ENCODE measurements around the gene ERLIN1.

Gene ERLIN1

DNA sequence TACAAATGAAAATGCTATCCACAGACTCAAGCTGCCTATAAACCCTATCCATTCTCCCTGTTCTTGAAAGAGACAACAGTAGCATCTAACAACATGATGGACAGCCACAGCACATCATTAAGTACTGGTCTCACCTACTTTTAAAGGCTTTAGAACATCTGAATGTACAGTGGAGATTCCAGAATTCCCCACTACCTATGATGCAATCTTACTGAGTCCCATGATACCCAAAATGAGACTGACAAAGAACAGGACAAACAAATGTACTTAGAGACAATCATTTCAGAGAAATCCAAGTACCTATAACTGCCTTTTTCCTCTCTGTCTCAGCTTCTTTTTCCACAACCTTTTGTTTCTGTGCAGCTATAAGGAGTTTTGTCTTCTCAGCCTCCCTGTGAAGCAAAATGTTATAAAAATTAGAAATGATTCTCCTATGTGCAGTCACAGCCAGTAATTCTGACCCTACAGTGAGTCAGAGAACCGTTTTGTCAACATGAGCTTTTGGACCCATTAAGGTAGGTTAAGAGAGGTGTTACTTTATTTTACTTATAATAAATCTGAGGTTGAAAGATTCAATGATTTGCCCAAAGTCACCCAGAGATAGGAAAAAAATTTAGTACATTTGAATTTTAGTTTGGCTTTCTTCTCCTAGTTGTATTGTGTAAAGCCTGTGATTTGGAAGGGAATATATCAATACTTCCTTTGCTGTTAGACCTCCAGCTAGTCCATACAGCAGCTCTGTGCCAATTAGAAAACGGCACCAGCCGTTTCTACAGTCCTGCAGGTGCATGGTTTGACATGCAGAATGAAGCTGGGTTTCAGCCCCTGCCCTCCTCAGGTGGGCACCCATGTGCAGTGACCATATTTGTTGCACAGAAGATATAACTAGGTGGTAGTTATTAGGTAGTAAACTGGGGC, 21.9 kb downstream of the ERLIN1 start:
- DNase-seq (ENCODE audit: extremely low spot score) = no peak
- ChIA-PET CTCF (interaction anchor here (0.7 to 1.5 kb wide), 4 partner anchors 8 to 118 kb away, joined by 3 to 7 read pairs (median 4); no protein-coding TSS in a partner anchor), POLR2A (no interaction called here)
- TF ChIP-seq, protein P1, sequence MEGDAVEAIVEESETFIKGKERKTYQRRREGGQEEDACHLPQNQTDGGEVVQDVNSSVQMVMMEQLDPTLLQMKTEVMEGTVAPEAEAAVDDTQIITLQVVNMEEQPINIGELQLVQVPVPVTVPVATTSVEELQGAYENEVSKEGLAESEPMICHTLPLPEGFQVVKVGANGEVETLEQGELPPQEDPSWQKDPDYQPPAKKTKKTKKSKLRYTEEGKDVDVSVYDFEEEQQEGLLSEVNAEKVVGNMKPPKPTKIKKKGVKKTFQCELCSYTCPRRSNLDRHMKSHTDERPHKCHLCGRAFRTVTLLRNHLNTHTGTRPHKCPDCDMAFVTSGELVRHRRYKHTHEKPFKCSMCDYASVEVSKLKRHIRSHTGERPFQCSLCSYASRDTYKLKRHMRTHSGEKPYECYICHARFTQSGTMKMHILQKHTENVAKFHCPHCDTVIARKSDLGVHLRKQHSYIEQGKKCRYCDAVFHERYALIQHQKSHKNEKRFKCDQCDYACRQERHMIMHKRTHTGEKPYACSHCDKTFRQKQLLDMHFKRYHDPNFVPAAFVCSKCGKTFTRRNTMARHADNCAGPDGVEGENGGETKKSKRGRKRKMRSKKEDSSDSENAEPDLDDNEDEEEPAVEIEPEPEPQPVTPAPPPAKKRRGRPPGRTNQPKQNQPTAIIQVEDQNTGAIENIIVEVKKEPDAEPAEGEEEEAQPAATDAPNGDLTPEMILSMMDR (IDR thresholded peaks at IDR 0.05; ENCODE audit: control extremely low read depth, extremely low read depth, low read depth, missing control alignments) = no peak

DNA sequence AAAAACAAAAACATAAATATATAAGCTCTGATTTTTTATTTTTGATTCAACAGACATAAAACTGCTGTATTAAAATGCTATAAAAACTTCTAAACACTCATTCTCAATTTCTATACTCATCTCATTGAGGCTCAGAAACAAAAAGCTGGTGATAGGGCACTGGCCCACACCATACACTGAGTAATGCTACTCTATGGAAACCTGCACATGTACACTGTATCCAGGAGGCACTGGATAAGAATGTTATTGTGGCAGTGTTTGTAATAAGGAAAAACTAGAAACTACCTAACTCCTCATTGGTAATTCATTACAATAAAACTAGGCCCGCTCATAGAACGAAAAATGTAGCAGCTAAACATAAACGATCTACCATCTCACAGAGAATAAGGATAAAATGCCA, 23.1 kb downstream of the ERLIN1 start:
- TF ChIP-seq, protein P1 (IDR thresholded peaks at IDR 0.05; ENCODE audit: control extremely low read depth, extremely low read depth, low read depth, missing control alignments) = no peak
- no peak for DNase-seq (ENCODE audit: extremely low spot score)
- ChIA-PET CTCF (interaction anchor here (0.7 to 1.1 kb wide), 2 partner anchors 12 to 13 kb away, joined by 3 read pairs; no protein-coding TSS in a partner anchor), POLR2A (no interaction called here)

DNA sequence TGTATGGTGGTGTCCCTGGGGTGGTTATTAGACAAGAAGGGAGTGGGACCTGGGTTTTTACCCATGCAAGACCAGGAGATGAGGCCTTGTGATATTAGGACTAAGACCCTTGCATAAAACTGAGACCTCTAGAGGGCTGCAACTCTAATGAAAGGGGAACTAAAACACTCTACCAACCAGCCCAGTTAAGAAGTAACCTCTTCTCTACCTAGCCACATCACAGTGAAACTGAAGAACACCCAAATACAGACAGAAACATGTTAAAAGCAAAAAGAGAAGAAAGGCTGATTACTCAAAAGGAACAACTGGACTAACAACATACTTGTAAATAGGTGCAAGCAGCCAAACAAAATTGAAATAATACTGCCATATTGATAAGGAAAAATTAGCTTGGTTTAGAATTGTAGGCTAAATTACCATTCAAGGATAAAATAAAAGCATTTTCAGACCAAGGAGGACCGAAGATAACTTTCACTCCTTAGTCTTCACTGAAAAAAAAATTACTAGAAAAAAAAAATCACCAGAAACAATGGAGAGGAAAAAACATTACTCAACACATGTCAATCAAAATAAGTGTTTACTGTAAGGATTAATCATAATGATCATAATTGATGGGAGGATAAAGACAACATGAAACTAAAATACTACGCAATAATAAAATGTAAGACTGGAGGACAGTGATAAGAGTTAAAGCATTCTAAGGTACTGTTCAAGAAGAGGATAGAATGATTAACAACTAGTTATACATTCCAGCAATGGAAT, 27.6 kb downstream of the ERLIN1 start:
- ChIA-PET POLR2A (no interaction called here), CTCF (interaction anchor here (1.2 to 1.4 kb wide), 3 partner anchors 13 to 313 kb away, joined by 3 to 5 read pairs (median 3); no protein-coding TSS in a partner anchor)
- TF ChIP-seq, protein P1 (IDR thresholded peaks at IDR 0.05; ENCODE audit: control extremely low read depth, extremely low read depth, low read depth, missing control alignments) = no peak
- DNase-seq (ENCODE audit: extremely low spot score) = peak; percentile 66

DNA sequence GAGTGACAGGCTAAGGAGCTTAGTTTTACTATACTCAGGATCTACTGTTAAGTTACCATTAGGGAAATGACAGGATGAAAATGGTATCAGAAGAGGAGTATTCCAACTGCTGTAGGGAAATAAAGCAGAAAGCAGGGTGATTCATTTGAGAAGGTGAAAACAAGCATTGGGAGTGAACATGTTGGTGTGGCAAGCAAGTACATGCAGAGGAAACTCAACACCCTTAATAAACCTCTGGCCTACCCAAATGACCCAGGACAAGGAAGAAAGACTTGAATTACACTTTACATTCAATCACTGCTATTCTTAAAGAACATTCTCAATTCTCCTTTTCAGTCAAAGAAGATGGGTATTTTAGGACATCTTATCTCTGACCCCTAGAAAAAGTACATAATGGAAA, 28.7 kb downstream of the ERLIN1 start:
- CTCF ChIA-PET = interaction anchor here (1.2 kb wide), 2 partner anchors 14 to 80 kb away, joined by 3 to 5 read pairs; no protein-coding TSS in a partner anchor
- DNase-seq (ENCODE audit: extremely low spot score) = no peak
- TF ChIP-seq, protein P1 (IDR thresholded peaks at IDR 0.05; ENCODE audit: control extremely low read depth, extremely low read depth, low read depth, missing control alignments) = no peak
- POLR2A ChIA-PET = no interaction called here

DNA sequence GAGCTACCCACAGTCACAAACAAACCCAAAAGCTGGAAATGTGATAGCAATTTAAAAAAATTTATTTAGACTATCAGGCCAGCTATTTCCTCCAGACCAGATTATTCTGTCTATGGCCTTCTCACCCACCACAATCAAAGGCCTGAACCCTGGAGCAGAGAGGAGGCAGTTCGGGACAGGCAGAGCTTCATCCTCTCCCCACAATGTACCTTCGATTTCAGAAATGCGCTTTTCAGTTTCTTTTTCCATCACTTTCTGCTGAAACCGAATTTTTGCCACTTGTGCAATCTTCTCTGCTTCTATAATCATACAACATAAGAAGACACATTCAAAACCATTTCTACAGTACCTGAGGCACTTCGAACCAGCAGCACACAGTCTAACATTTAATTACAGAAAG, 29.9 kb downstream of the ERLIN1 start:
- ChIA-PET CTCF (interaction anchor here (1.0 to 2.7 kb wide), 4 partner anchors 9 to 19 kb away, joined by 3 to 6 read pairs (median 4); no protein-coding TSS in a partner anchor), POLR2A (no interaction called here)

DNA sequence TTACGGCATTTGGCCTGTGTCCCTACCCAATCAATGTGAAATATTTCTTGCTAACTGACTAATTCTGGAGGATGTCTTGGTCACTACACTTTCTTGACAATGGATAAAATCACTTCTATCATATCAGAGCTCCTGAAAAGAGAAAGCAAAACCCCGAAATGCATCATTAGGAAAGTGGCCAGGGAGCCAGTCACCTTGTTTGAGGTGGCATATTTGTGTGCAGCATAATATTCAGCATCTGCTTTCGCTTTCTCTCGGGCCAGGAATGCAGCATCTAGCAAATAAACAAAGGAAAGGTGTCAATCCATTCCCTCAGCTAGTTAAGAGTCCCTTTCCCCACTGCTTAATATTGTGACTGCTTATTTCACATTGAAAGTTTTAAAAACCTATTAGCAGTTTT, 31.2 kb downstream of the ERLIN1 start:
- no peak for DNase-seq (ENCODE audit: extremely low spot score)
- TF ChIP-seq, protein P1 (IDR thresholded peaks at IDR 0.05; ENCODE audit: control extremely low read depth, extremely low read depth, low read depth, missing control alignments) = no peak
- ChIA-PET POLR2A (no interaction called here), CTCF (interaction anchor here (1.9 to 2.7 kb wide), 2 partner anchors 8 to 21 kb away, joined by 5 to 6 read pairs; no protein-coding TSS in a partner anchor)

More for the DNA sequence above, 29.9 kb downstream of the ERLIN1 start:
- TF ChIP-seq, protein P1 (IDR thresholded peaks at IDR 0.05; ENCODE audit: control extremely low read depth, extremely low read depth, low read depth, missing control alignments) = no peak
- no peak for DNase-seq (ENCODE audit: extremely low spot score)

Data from GM10248 (cell line).